ENCODE data around the gene DOK3.

- TF ChIP-seq, protein P1, sequence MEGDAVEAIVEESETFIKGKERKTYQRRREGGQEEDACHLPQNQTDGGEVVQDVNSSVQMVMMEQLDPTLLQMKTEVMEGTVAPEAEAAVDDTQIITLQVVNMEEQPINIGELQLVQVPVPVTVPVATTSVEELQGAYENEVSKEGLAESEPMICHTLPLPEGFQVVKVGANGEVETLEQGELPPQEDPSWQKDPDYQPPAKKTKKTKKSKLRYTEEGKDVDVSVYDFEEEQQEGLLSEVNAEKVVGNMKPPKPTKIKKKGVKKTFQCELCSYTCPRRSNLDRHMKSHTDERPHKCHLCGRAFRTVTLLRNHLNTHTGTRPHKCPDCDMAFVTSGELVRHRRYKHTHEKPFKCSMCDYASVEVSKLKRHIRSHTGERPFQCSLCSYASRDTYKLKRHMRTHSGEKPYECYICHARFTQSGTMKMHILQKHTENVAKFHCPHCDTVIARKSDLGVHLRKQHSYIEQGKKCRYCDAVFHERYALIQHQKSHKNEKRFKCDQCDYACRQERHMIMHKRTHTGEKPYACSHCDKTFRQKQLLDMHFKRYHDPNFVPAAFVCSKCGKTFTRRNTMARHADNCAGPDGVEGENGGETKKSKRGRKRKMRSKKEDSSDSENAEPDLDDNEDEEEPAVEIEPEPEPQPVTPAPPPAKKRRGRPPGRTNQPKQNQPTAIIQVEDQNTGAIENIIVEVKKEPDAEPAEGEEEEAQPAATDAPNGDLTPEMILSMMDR (IDR thresholded peaks at IDR 0.05), result no peak
- TF ChIP-seq EP300 (IDR thresholded peaks at IDR 0.05) (no peak), POLR2A (IDR thresholded peaks at IDR 0.05) (no peak)
Measured at GRCh38 chr5:177498013-177498787, 11.4 kb downstream of the DOK3 start.

All from suprapubic skin (tissue), 3 donors.